HG02884 (cell line): ENCODE data around the gene FGB.
"Not testable (repeated sequence)": the region's sequence is repeated elsewhere in the genome, so short reads cannot be mapped to it uniquely, and the experiment has no call there.

ENCODE experiments used
- ATAC-seq: cut with Tn5 transposase; IDR thresholded peaks from one replicate; pipeline ENCODE4 v1.9.1; 2021; ENCODE audit warnings: mild to moderate bottlenecking, moderate library complexity; ENCODE audit not compliant: unreplicated experiment

The FGB gene

DNA sequence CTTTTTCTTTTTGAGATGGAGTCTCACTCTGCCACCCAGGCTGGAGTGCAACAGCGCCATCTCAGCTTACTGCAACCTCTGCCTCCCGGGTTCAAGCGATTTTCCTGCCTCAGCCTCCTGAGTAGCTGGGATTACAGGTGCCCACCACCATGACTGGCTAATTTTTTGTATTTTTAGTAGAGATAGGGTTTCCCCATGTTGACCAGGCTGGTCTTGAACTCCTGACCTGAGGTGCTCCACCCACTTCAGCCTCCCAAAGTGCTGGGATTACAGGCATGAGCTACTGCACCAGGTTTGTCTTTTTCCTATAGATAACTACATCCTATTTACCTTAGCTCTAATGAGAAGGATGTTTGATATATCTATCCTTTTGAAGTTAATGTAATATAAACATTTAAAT is 31.5 kb downstream of the FGB start:
- ATAC-seq: not testable (repeated sequence)

DNA sequence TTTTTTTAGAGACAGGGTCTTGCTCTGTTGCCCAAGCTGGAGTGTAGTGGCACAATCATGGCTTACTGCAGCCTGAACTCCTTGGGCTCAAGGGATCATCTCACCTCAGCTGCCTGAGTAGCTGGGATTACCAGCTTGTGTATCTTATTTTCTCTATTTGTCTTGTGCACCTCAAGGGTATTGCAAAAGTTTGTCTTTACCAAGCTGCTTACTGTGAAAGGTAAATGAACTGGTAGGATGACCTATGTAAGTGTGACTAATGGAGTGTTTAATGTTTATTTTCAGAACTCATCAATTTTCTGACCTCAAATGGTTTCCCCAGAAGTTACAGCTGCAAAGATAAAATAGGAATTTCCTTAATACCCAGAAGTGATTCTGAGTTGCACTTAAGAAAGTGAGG is 33.0 kb downstream of the FGB start:
- no peak for ATAC-seq

DNA sequence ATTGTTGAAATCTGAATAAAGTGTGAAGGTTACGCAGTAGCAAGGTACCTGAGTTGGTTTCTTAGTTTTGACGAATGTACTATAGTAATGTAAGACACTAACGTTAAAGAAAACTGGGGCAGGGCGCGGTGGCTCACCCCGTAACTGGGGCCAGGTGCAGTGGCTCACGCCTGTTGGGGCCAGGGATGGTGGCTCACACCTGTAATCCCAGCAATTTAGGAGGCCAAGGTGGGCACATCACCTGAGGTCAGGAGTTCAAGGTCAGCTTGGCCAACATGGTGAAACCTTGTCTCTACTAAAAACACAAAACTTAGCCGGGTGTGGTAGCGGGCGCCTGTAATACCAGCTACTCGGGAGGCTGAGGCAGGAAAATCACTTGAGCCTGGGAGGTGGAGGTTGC is 34.5 kb downstream of the FGB start:
- ATAC-seq: not testable (repeated sequence)

DNA sequence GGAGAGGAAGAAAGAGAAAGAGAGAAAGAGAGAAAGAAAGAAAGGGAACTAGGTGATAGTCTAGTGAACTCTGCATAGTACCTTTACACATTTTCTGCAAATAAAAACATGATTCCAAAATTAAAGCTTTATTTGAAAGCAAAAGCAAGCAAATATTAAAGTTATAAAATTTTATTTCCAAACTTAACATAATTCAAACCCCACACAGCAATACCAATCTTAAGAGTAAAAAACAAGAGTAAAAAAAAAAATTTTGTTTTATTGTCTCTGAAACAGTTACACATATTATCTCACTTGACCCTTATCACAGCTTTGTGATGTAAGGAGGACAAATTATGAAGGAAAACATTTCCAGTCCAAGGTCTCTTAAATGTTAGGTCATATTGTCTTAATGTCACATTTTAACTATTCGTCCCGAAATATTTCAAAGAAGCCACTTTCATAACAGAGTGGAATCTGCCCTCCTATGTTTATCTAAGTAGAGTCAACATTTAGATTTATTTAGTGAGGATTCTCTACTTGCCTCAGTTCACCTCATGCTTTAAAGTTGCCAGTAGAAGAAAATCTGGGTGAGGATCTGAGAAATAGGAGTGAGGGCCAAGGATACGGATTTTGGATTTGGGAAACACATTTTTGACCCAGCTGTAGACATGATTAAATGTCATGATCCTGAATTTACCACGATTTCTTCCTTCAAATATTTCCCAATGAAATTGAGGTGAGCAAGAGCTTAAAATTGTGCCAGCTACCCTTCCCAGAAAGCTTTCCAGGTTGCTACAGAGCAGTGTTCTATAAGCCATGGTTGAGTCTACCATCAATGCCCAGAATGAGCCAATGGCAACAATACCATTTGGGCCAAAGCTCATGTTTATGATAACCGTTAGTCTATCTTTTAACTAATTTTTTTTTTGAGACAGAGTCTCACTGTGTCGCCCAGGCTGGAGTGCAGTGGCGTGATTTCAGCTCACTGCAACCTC is 35.3 kb downstream of the FGB start:
- no peak for ATAC-seq

DNA sequence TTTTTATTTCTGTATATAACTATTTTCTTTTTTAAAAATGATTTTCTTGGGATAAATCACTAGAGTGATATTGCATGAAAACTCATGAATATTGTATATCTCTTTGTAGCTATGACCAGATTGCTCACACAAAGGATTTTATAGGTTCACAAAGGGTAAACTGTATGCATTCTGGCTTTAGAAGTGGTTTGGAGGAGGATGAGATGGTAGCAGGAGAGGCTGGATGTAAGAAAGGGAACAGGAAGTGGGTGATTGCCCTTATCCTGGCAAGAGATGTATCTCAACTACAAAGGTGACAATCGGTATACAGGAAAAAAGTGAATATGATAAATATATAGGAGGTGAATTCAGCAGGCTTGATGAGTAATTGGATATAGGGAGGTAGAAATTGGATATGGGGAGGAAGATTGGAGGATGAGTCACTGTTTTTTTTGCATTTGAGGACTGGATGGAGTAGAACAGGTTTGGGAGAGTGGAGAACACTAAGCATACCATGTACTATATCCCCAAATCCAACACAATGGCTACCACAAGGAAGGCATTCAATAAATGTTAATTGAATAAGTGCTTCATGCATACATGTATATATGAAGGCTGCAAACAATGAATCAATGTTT is 39.7 kb downstream of the FGB start:
- ATAC-seq: no peak

DNA sequence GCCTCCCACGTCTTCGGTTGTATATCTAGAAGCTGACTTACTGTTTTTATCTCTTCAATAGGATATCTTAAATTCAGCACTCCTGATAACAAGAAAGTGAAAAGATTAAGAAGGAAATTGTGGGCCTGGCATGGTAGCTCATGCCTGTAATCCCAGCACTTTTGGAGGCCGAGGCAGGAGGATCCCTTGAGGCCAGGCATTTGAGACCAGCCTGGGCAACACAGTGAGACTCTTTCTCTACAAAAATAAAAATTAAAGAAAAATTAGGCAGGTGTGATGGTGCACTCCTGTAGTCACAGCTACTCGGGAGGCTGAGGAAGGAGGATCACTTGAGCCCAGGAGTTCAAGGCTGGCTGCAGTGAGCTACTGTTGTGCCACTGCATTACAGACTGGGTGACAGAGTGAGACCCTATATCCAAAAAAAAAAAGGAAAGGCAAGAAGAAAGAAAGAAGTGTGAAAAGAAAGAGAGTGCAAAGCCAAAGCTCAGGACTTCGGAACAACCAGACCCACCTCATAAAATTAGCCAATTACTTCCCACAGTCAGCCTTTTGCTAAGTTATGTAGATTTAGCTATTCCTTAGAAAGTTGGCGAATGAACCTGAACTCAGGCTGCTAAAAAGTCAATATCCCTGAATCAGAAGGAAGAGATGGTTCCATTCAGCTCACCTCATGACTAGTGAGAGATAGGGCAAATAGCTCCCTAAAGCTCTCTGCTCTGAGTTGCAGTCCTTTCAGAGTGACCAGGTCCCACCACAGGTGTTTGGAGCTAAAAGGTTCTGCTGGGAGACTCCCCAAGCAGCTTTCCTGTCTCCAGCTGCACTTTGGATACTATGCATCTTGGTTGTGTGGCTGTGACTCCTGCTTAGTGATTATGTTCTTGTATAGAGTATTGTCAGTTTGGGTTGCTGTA is 40.5 kb downstream of the FGB start:
- ATAC-seq: no peak

DNA sequence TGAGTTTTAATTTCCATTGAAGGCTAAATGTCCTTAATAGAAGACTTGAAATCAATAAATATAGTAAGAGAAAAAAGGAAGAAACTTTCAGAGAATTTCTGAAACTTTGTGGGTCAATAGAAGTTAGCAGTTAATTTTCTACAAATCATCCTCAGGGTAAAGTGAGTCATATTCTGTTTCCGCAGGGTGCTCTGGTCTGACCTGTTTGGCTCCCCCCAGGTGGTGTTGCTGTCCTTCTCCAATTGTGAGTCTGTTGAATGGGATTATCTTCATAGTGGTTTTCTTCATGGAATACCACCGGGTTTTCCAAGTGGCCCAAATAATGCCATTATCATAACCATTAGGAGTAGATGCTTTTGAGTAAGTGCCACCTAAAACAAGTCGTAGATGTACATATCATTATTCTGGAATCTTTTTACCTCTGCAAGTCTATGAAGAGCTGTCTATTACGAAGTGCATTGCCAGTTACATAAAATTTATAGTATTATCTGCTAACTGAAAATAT is 41.9 kb downstream of the FGB start:
- no peak for ATAC-seq

DNA sequence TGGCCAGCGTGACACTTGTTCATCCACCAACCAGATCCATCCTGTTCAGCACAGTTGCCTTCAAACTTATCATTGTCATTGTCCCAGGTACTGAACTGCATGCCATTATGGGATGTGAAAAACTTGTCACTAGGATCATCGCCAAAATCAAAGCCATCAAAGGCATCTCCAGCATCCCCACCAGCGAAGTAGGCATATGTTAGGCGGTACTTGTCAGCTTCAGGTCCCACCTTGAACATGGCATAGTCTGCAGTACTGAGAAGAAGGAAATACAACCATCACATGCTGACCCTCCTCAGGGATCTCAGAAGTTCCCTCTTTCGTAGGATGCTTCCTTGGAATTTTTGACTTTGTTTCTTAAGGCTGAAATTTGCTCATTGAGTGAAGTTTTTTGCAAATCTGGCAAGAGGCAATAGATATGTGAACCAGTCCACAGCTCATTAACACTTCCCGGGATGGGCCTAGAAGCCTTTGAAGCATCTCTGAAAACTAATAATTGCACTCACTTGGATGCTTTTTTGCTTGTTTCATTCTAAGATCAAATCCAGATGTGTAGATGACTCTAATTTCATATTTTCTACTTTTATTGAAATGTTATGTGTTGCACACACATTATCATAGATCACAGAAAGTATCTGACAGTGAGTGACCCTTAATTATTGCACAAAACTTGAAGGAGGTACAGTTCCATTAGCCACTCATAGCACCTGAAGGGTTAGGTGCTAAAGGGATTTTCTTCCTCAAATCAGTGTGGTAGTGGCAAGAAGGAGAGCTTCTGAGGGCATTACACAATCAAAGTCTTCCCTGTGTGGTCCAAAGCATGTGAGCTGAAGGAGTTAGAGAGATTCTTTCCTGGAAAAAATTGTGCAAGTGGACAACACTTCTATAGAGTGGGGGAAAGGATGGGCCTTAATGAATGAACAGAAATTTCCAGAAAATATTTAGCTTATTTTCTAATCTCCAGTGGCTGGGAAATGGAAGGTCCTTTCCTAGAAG is 44.2 kb downstream of the FGB start:
- no peak for ATAC-seq

DNA sequence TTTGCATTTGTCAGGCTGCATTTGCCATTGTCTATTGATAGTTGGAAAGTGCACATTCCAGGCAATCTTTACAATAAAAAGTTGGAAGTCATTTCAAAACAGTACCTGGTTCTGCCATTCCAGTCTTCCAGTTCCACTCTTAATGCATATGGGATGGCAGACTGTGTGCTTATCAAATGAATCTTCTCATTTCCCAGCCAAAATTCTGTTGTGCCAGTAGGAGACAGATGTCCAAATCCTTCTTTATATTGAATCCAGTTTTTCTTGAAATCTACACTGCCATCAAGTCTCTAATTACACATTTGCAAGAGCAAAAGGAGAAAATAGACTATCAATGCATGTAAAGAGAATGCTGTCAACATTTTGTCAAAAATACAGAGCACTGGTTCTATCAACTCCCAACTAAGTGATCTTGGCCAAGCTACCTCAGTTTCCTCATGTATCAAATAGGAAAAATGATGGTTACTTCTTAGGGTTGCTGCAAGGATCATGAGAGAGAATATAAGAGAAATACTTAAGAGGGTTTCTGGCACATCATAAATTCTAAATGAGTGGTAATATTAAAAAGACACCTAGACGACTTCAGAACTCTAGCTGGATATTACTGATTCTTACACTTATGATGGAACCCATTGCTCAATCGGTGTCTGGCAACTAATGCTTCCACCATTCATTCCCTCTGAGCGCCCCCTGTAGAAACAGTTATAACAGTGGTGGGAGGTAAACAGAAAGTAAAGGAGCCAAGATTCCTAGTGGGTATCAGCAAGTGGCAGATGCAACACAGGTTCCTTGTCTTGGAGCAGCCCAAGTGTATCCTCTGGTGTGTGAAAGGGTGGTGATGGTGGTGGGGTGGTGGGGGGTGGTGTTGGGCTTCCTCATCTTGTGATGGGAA is 45.8 kb downstream of the FGB start:
- ATAC-seq: no peak

DNA sequence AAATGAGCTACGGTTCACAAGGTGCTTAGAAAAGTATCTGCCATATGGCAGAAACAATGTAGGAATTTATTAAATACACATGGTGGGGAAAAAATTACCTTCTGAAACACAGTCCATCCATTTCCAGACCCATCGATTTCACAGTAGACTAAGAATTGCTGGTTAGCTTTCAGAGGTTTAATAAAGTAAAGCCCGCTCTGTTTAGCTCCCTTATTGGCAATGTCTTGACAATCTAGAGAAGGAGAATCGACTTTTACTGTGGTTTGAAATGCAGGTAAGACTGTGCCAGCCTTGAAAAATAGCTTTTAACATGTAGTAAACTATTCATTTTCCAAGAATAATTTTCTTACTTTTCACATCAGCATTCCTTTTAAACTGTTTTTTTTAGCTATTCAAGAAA is 46.7 kb downstream of the FGB start:
- no peak for ATAC-seq

DNA sequence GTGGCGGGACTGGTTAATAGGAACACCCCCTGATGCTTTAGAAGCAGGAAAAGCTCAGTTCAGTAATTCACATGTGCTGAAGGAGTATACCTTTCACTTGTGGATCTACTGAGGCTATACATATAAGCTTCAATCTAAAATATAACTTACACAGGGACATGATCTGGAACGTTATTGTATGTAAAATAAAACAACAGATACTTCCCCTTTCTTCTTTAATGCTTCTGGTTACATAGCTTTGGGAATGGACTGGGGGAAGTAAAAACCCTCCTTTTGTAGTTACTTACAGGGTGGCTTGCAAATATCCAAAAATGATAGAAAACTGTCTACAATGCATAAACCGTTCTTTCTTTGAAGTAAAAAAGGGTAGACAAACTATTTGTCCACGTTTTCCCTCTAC is 47.8 kb downstream of the FGB start:
- no peak for ATAC-seq

DNA sequence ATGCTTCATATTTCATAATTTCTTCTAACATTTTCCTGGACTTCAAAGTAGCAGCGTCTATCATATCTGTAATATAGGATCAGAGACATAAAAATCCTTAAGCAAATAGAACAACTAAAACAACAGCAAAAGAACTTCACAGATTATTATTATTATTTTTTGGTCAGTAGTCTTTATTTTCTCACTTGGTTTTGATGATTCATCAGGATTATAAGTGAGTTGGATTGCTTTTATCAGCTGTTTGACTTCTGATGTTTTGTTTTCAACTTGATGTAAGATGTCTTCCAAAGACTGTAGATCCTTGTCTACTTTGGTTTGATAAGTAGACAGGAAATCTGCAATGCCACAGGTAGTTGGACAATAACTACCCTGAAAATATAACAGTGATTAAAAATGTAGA is 49.0 kb downstream of the FGB start:
- no peak for ATAC-seq

DNA sequence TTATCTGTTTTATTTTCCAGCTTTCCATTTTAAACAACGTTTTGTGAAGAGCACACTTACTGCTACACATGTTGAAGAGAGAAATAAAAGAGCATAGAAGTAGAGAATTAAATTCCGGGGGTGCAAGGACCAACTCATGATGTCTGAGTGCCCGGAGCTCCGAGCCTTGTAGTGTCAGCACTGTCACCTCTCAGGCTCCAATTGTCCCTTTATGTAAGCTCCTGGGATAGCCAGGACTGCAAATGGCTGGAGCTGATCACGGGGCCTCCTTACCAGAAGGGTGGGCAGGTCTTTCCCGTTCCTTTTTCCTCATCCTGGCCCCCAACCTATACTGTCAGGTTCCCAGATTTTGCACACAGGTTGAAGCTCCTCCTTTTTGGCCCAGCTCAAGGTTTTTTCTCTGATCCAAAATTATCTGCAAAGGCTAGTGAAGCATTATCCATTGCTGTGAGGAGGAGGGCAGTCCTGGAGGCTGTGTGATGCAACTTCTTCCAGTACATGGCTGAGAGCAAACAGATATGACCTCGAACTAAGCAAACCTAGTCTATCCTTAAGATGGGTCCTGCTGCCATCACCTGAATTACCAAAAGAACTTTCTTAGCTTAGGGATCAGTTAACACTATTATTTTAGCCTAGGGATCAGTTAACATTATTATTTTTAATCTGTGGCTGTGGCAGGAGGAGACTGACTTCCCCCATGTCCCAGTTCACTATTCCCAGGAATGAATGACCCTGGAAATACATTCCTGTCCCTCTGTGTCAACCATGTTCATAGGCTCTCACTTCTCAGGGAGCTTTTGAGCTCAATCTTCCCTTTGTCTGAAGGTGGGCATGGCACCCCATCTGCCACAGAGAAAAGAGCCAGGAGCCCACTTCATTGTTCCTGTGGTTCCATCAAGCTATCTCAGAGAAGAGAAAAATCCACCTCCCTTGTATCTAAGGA is 49.9 kb downstream of the FGB start, which contains the start of gene FGG:
FGG (minus strand) TSS at position 185 of the 943 bp plus-strand sequence; CDS start at position 138, 47 bp downstream.
- ATAC-seq: no peak

DNA sequence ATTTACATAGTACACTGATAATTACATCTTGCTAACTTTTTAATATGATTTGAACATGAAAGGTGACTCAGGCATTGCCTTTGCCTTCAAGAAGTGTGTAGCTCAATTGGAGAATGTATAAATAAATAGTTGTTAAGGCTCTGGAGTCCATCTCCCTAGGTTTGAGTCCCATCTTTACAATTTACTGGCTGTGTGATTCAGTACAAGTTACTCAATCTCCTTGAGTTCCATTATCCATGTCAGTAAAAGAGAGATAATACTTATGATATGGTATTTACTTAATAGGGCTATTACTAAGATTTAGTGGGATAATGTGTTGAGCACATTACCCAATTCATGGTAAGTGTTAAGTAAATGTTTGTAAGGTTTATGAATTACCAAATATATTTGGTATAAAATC is 51.5 kb downstream of the FGB start:
- ATAC-seq: no peak

DNA sequence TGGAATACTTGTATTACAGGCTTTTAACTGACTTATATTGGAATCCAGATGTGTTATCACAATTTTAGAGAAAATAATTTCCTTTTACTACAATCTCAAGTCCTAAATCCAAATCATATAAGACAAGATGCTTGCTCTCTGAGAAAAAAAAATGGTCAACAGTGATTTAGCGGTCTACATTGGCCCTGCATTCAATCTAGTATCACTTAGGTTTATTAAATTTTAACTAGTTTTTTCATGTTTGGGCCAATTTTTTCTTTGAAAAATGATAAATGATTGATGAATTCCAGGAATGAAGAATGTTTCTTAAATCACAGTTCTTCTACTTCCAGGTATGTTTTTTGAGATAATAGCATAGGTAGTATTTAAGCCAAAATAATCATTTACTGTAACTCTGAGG is 52.4 kb downstream of the FGB start:
- no peak for ATAC-seq

DNA sequence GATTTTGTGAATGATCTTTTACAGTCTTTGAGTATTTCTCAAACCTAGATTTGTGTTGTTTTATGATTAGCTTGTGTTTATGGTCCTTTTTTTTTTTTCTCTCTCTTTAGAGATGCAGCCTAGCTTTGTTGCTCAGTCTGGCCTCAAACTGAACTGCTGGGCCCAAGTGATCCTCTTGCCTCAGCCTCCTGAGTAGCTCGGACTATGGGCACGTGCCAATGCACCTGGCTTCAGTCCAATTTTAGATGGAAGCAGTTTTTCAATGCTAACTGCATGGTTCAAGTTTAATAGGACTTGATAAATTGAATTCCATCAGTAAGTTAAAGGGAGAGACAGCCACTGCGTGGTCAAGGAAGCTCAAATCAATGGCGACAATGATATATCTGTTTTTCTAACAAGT is 53.5 kb downstream of the FGB start:
- no peak for ATAC-seq

DNA sequence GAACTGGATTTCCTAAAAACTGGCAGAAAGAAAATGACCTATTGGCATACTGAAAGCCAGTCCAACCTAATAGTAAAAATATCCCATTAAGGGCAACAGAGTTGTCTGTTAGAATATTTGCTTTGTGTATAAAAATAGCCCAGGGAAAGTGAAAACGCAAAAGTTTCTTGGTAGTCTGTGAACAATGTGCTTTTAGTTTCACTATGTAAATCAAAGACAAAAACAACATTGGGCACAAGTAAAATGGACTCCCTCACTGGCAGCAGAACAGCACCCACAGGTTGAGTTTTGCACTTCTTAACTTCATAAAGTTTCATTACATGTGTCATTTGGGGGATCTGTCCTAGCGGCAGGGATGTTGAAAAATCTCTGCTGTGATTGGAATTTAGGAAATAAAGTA is 53.9 kb downstream of the FGB start:
- ATAC-seq: peak; percentile 89
